ENCODE data around the gene SLC35G4. TPM values are rescaled to one million over a fixed set of nuclear protein-coding genes. Genes with fewer than 3 reads are reported as not detected.

SLC35G4 gene
- total RNA-seq, 1 experiment from 2014 or later, result not detected

- H4K20me1 ChIP-seq (ENCODE audit: control insufficient read depth, insufficient read depth, insufficient read length), result no peaks in the 10 kb centered on the region
- Mint-ChIP-seq H3K4me3 (no peak overlapping the region), H3K4me1 (peaks cover 4 to 5% of the 10 kb centered on the region in 2 experiments; a peak in 1 of 4 replicates), H3K9me3 (no peaks in the 10 kb centered on the region), H3K36me3 (ENCODE audit: insufficient read depth in 1 of 3, low read depth in 3 of 3) (no peaks in the 10 kb centered on the region), H3K27ac (peak overlapping the region in 1 of 3 experiments; percentile 33; a peak in 1 of 7 replicates), H3K27me3 (ENCODE audit: low read depth) (no peaks in the 10 kb centered on the region; the same call in none of the 2 replicates)
- H3K23me2 ChIP-seq (ENCODE audit: insufficient read length, low read depth, low read length, poor library complexity, severe bottlenecking), result no peaks in the 10 kb centered on the region
- H4K91ac ChIP-seq (ENCODE audit: insufficient read length, low read depth, low read length), result no peak overlapping the region
- no peak overlapping the region for H4K5ac ChIP-seq (ENCODE audit: insufficient read length, low read depth, low read length)
- H3K18ac ChIP-seq (ENCODE audit: insufficient read length, low read depth, low read length), result no peak overlapping the region
- no peak overlapping the region for H3K27ac ChIP-seq (ENCODE audit: insufficient read length, low read depth, low read length)
- TF ChIP-seq, protein P1, sequence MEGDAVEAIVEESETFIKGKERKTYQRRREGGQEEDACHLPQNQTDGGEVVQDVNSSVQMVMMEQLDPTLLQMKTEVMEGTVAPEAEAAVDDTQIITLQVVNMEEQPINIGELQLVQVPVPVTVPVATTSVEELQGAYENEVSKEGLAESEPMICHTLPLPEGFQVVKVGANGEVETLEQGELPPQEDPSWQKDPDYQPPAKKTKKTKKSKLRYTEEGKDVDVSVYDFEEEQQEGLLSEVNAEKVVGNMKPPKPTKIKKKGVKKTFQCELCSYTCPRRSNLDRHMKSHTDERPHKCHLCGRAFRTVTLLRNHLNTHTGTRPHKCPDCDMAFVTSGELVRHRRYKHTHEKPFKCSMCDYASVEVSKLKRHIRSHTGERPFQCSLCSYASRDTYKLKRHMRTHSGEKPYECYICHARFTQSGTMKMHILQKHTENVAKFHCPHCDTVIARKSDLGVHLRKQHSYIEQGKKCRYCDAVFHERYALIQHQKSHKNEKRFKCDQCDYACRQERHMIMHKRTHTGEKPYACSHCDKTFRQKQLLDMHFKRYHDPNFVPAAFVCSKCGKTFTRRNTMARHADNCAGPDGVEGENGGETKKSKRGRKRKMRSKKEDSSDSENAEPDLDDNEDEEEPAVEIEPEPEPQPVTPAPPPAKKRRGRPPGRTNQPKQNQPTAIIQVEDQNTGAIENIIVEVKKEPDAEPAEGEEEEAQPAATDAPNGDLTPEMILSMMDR (conservative IDR thresholded peaks at IDR 0.05), result no peak
- H3K9ac ChIP-seq (ENCODE audit: extremely low read depth, insufficient read length, low read length), result no peak overlapping the region
- no peak for DNase-seq
- H3K23ac ChIP-seq (ENCODE audit: insufficient read length, low read depth, low read length), result no peak overlapping the region
- no peaks in the 10 kb centered on the region for H3K79me2 ChIP-seq (ENCODE audit: insufficient read depth, low read length)
- H2BK15ac ChIP-seq (ENCODE audit: low read depth, low read length), result no peak overlapping the region
- no peaks in the 10 kb centered on the region for H3K4me1 ChIP-seq (ENCODE audit: insufficient read depth, low read length)
- no peaks in the 10 kb centered on the region for H3K79me1 ChIP-seq (ENCODE audit: insufficient read depth, low read depth, low read length, poor library complexity, severe bottlenecking)
- no peak overlapping the region for H3K56ac ChIP-seq (ENCODE audit: insufficient read length, low read depth, low read length)
- no peak overlapping the region for H2BK12ac ChIP-seq (ENCODE audit: insufficient read length, low read depth, low read length)
- no CpG with 5 or more reads among the region's 5 CpGs for WGBS (ENCODE audit: extremely low coverage, insufficient read length, low lambda C conversion rate)
- no peak overlapping the region for H3K4me2 ChIP-seq (ENCODE audit: insufficient read depth, insufficient read length, low read length)
- H3K9me3 ChIP-seq (ENCODE audit: control insufficient read depth, low read depth, low read length), result no peaks in the 10 kb centered on the region
- no peaks in the 10 kb centered on the region for H3K27me3 ChIP-seq (ENCODE audit: insufficient read depth, low read length)
- H3K4ac ChIP-seq (ENCODE audit: low read depth, low read length), result no peak overlapping the region
- H4K8ac ChIP-seq (replicated peaks; ENCODE audit: insufficient read length, low read depth, low read length), result no peak overlapping the region
- no peak overlapping the region for H2BK20ac ChIP-seq (ENCODE audit: low read depth, low read length, poor library complexity, severe bottlenecking)
- no peak overlapping the region for H3T11ph ChIP-seq (ENCODE audit: low read length)
- no peak overlapping the region for H2AK5ac ChIP-seq (ENCODE audit: insufficient read length, low read length)
- H3K14ac ChIP-seq (ENCODE audit: insufficient read depth, low read length), result peak overlapping the region; percentile 34; the same call in 1 of the 2 replicates
- no peak overlapping the region for H2AFZ ChIP-seq (ENCODE audit: low read length)
- no peak overlapping the region for H2BK5ac ChIP-seq (ENCODE audit: insufficient read length, low read length)
- H2BK120ac ChIP-seq (ENCODE audit: low read depth, low read length, poor library complexity, severe bottlenecking), result no peak overlapping the region
Measured at GRCh38 chr18:11565716-11566115, 43.7 kb upstream of the SLC35G4 start.
